Measurements from ENCODE around the gene HAUS6. TPM values are rescaled to one million over a fixed set of nuclear protein-coding genes. Genes with fewer than 3 reads are reported as not detected.

The HAUS6 gene
- total RNA-seq, 1 donor from 2014 or later = 16.0 TPM

DNA sequence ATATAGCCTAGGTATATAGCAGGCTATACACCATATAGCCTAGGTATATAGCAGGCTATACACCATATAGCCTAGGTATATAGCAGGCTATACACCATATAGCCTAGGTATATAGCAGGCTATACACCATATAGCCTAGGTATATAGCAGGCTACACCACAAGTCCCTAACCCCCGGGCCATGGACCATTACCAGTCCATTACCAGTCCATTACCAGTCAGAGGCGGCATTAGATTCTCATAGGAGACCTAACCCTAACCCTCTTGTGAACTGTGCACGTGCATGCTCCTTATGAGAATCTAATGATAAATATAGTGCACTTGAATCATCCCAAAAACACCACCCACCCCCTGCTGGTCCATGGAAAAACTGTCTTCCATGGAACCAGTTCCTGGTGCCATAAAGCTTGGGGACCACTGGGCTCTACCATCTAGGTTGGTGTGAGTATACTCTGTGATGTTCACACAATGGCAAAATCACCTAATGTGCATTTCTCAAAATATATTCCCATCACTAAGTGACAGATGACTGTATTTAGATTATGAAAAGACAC is 19.9 kb upstream of the HAUS6 start:
- no peak overlapping the region for H3K4me3 ChIP-seq (ENCODE audit: insufficient read depth, low read depth, low read length)
- no peak overlapping the region for H3K4me2 ChIP-seq (ENCODE audit: low read length)
- H2AFZ ChIP-seq (ENCODE audit: low read depth, low read length) = no peak overlapping the region
- no peaks in the 10 kb centered on the region for H3K9me3 ChIP-seq (ENCODE audit: insufficient read depth, low read depth, low read length)
- Mint-ChIP-seq H3K27ac (ENCODE audit: unreplicated experiment) (no peak overlapping the region), H3K4me1 (ENCODE audit: low read depth, unreplicated experiment) (no peaks in the 10 kb centered on the region), H3K27me3 (ENCODE audit: low read depth, unreplicated experiment) (no peaks in the 10 kb centered on the region), H3K9me3 (ENCODE audit: unreplicated experiment) (peaks cover 3% of the 10 kb centered on the region), H3K36me3 (ENCODE audit: low read depth, unreplicated experiment) (peaks cover 2% of the 10 kb centered on the region), H3K4me3 (ENCODE audit: unreplicated experiment) (no peak overlapping the region)
- H3K4me1 ChIP-seq (ENCODE audit: insufficient read depth, low read length) = peaks cover 8% of the 10 kb centered on the region
- DNase-seq (ENCODE audit: low read depth) (no peak), FAIRE-seq (no peak)
- no peaks in the 10 kb centered on the region for H3K27me3 ChIP-seq (ENCODE audit: insufficient read depth, low read length)
- H3K9ac ChIP-seq (ENCODE audit: low read length) = no peak overlapping the region
- peaks cover 10% of the 10 kb centered on the region for H3K79me2 ChIP-seq (ENCODE audit: insufficient read depth, low read length)
- H3K36me3 ChIP-seq (ENCODE audit: insufficient read depth, low read length) = peaks cover 25% of the 10 kb centered on the region
- TF ChIP-seq EZH2 (IDR thresholded peaks at IDR 0.05; ENCODE audit: insufficient read depth, low read length) = no peak
- TF ChIP-seq, protein P1, sequence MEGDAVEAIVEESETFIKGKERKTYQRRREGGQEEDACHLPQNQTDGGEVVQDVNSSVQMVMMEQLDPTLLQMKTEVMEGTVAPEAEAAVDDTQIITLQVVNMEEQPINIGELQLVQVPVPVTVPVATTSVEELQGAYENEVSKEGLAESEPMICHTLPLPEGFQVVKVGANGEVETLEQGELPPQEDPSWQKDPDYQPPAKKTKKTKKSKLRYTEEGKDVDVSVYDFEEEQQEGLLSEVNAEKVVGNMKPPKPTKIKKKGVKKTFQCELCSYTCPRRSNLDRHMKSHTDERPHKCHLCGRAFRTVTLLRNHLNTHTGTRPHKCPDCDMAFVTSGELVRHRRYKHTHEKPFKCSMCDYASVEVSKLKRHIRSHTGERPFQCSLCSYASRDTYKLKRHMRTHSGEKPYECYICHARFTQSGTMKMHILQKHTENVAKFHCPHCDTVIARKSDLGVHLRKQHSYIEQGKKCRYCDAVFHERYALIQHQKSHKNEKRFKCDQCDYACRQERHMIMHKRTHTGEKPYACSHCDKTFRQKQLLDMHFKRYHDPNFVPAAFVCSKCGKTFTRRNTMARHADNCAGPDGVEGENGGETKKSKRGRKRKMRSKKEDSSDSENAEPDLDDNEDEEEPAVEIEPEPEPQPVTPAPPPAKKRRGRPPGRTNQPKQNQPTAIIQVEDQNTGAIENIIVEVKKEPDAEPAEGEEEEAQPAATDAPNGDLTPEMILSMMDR (IDR thresholded peaks at IDR 0.05; ENCODE audit: insufficient read depth, low read depth, low read length) = no peak
- no peak overlapping the region for H3K27ac ChIP-seq (ENCODE audit: low read depth, low read length)
- no peaks in the 10 kb centered on the region for H4K20me1 ChIP-seq (ENCODE audit: insufficient read depth, low read length)

DNA sequence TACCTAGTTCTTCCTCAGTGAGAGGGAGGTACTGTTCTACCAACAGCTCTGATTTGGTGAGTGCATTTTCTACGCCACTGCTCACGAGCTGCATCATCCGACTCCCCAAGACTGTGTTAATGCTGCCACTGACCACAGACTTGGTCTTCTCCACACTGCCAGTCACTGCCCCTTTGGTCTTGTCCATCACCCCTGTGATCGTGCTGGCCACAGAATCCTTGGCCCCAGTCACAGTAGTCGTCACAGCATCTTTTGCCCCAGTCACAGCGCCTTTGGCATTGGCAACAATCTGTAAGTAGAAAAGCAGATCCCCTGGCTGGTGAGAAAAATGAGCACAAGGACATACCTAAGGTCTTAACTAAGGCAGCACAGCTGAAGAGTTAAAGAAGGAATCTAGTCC is 18.2 kb upstream of the HAUS6 start:
- peaks cover 20% of the 10 kb centered on the region for H3K4me1 ChIP-seq (ENCODE audit: insufficient read depth, low read length)
- no peak overlapping the region for H3K4me2 ChIP-seq (ENCODE audit: low read length)
- no peak overlapping the region for H3K27ac Mint-ChIP-seq (ENCODE audit: unreplicated experiment)
- H3K4me3 ChIP-seq (ENCODE audit: insufficient read depth, low read depth, low read length) = no peak overlapping the region
- no peak overlapping the region for H3K27ac ChIP-seq (ENCODE audit: low read depth, low read length)
- peaks cover 1% of the 10 kb centered on the region for H3K79me2 ChIP-seq (ENCODE audit: insufficient read depth, low read length)
- H3K9me3 ChIP-seq (ENCODE audit: insufficient read depth, low read depth, low read length) = no peaks in the 10 kb centered on the region
- DNase-seq (ENCODE audit: low read depth) = no peak
- H3K4me1 Mint-ChIP-seq (ENCODE audit: low read depth, unreplicated experiment) = peaks cover 4% of the 10 kb centered on the region
- H3K9ac ChIP-seq (ENCODE audit: low read length) = no peak overlapping the region
- H3K36me3 ChIP-seq (ENCODE audit: insufficient read depth, low read length) = peaks cover 30% of the 10 kb centered on the region
- TF ChIP-seq, protein P1 (IDR thresholded peaks at IDR 0.05; ENCODE audit: insufficient read depth, low read depth, low read length) = no peak
- no peak for TF ChIP-seq EZH2 (IDR thresholded peaks at IDR 0.05; ENCODE audit: insufficient read depth, low read length)
- no peaks in the 10 kb centered on the region for H4K20me1 ChIP-seq (ENCODE audit: insufficient read depth, low read length)
- no peaks in the 10 kb centered on the region for H3K27me3 ChIP-seq (ENCODE audit: insufficient read depth, low read length)
- H3K27me3 Mint-ChIP-seq (ENCODE audit: low read depth, unreplicated experiment) = no peaks in the 10 kb centered on the region
- no peaks in the 10 kb centered on the region for H3K9me3 Mint-ChIP-seq (ENCODE audit: unreplicated experiment)
- no peak overlapping the region for H2AFZ ChIP-seq (ENCODE audit: low read depth, low read length)
- FAIRE-seq = no peak
- no peaks in the 10 kb centered on the region for H3K36me3 Mint-ChIP-seq (ENCODE audit: low read depth, unreplicated experiment)
- H3K4me3 Mint-ChIP-seq (ENCODE audit: unreplicated experiment) = no peak overlapping the region

DNA sequence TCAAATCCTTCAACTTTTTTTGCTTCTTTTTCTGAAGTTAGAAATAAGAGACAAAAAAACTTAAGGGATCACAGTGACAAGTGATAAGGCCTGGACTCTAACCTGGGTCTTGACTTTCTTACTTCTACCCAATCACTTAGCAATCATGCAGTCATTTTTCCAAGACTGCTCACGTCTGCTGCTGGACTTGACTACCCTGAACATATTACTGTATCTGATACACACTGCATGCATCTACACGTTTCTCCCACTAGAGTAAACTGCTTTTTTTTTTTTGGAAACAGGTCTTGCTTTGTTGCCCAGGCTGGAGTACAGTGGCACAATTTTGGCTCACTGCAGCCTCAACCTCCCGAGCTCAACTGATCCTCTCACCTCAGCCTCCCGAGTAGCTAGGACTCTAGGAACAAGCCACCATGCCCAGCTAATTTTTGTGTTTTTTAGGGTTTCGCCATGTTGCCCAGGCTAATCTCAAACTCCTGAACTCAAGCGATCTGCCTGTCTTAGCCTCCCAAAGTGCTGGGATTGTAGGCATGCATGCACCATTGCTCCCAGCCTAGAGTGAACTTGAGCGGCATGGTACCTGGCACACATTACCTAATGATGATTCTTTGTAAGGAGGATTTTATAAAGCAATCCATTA is 17.2 kb upstream of the HAUS6 start:
- H3K4me1 ChIP-seq (ENCODE audit: insufficient read depth, low read length) = peaks cover 25% of the 10 kb centered on the region
- TF ChIP-seq, protein P1 (IDR thresholded peaks at IDR 0.05; ENCODE audit: insufficient read depth, low read depth, low read length) = no peak
- TF ChIP-seq EZH2 (IDR thresholded peaks at IDR 0.05; ENCODE audit: insufficient read depth, low read length) = no peak
- no peak for FAIRE-seq
- Mint-ChIP-seq H3K27ac (ENCODE audit: unreplicated experiment) (no peak overlapping the region), H3K9me3 (ENCODE audit: unreplicated experiment) (no peaks in the 10 kb centered on the region), H3K4me1 (ENCODE audit: low read depth, unreplicated experiment) (peaks cover 4% of the 10 kb centered on the region), H3K27me3 (ENCODE audit: low read depth, unreplicated experiment) (no peaks in the 10 kb centered on the region), H3K4me3 (ENCODE audit: unreplicated experiment) (no peak overlapping the region), H3K36me3 (ENCODE audit: low read depth, unreplicated experiment) (no peaks in the 10 kb centered on the region)
- no peaks in the 10 kb centered on the region for H3K9me3 ChIP-seq (ENCODE audit: insufficient read depth, low read depth, low read length)
- no peak overlapping the region for H3K4me3 ChIP-seq (ENCODE audit: insufficient read depth, low read depth, low read length)
- no peaks in the 10 kb centered on the region for H4K20me1 ChIP-seq (ENCODE audit: insufficient read depth, low read length)
- no peak overlapping the region for H3K9ac ChIP-seq (ENCODE audit: low read length)
- H3K36me3 ChIP-seq (ENCODE audit: insufficient read depth, low read length) = peaks cover 32% of the 10 kb centered on the region
- no peak overlapping the region for H2AFZ ChIP-seq (ENCODE audit: low read depth, low read length)
- H3K27ac ChIP-seq (ENCODE audit: low read depth, low read length) = no peak overlapping the region
- no peaks in the 10 kb centered on the region for H3K79me2 ChIP-seq (ENCODE audit: insufficient read depth, low read length)
- DNase-seq (ENCODE audit: low read depth) = no peak
- no peak overlapping the region for H3K4me2 ChIP-seq (ENCODE audit: low read length)
- H3K27me3 ChIP-seq (ENCODE audit: insufficient read depth, low read length) = no peaks in the 10 kb centered on the region
